Panc1 (cell line): ENCODE results near the gene ZNF516. TPM values are rescaled to one million over a fixed set of nuclear protein-coding genes. Genes with fewer than 3 reads are reported as not detected.
A peak's percentile ranks its signal among the peaks of the same experiment; 100 is the strongest.

Experiments used
- ATAC-seq: fragments of 200-7000 bp; cut with Tn5 transposase; 2 replicates; pipeline ENCODE4 v1.9.1; 2020; ENCODE audit warnings: mild to moderate bottlenecking, moderate library complexity
- BruUV-seq: library from RNA; stranded (reverse); fragments of 400-500 nt; replicated peaks from 2 replicates; lab custom pipeline; 2021; lab: Mats Ljungman, UMichigan
- CTCF ChIA-PET: fragments of 300-600 bp; sonication (Branson Sonifier 250); formaldehyde crosslinking; loops from one replicate; lab custom pipeline; 2022; ENCODE audit warnings: antibody characterized with exemption; lab: Charles Lee
- POLR2A ChIA-PET: fragments of 300-600 bp; sonication (Branson Sonifier 250); formaldehyde crosslinking; loops from one replicate; lab custom pipeline; 2022; ENCODE audit warnings: antibody characterized with exemption; lab: Charles Lee
- DNase-seq: peaks from one replicate; pipeline ENCODE4 v3.0.0-alpha.2; 2010; ENCODE audit warnings: low read depth, low spot score
- H3K27ac ChIP-seq: 2 replicates; pipeline ENCODE4 v1.5.1; 2011; ENCODE audit warnings: mild to moderate bottlenecking, low read length, inconsistent platforms
- H3K27me3 ChIP-seq: fragments of 200-500 bp; sonication (Bioruptor generic); 2 replicates; pipeline ENCODE4 v1.6.0; 2014; ENCODE audit warnings: low read length, inconsistent platforms; ENCODE audit not compliant: control insufficient read depth, insufficient read depth
- H3K36me3 ChIP-seq: fragments of 200-500 bp; sonication (Bioruptor generic); 2 replicates; pipeline ENCODE4 v1.5.1; 2014; ENCODE audit warnings: inconsistent platforms, mild to moderate bottlenecking, low read length, moderate library complexity; ENCODE audit not compliant: control insufficient read depth, insufficient read depth
- H3K4me1 ChIP-seq: 2 replicates; pipeline ENCODE4 v1.5.1; 2011; ENCODE audit warnings: inconsistent platforms, mild to moderate bottlenecking, low read length, moderate library complexity; ENCODE audit not compliant: control insufficient read depth, insufficient read depth
- H3K4me3 ChIP-seq, 2 experiments: 2 replicates each; pipeline ENCODE4 v1.5.1; 2011 to 2012; ENCODE audit warnings: low read depth in 2 of 2, low read length in 2 of 2, mild to moderate bottlenecking in 2 of 2, inconsistent platforms in 1 of 2, moderate library complexity in 1 of 2
- H3K9me3 ChIP-seq: fragments of 200-500 bp; sonication (Bioruptor generic); 2 replicates; pipeline ENCODE4 v1.5.1; 2014; ENCODE audit warnings: low read depth, mild to moderate bottlenecking, inconsistent platforms, low read length, moderate library complexity; ENCODE audit not compliant: control insufficient read depth, insufficient read depth
- POLR2AphosphoS5 ChIP-seq: IDR thresholded peaks from 2 replicates; pipeline ENCODE4 v1.6.1; 2012; ENCODE audit warnings: mild to moderate bottlenecking, low read depth, low read length, moderate library complexity
- SIN3A ChIP-seq: IDR thresholded peaks from 2 replicates; pipeline ENCODE4 v1.6.1; 2012; ENCODE audit warnings: low read depth, mild to moderate bottlenecking, low read length, moderate library complexity, borderline replicate concordance; ENCODE audit not compliant: insufficient read depth
- TCF7L2 ChIP-seq: IDR thresholded peaks from 2 replicates; pipeline ENCODE4 v1.6.1; 2011; ENCODE audit warnings: mild to moderate bottlenecking, low read depth, low read length, inconsistent platforms
- in situ Hi-C: cut with HindIII; loops from 2 replicates; pipeline ENCODE4 v1.10.0; 2016; ENCODE audit warnings: low sequenced_read_pairs, low pct_unique_long_range_greater_than_20kb
- intact Hi-C: fragments of 100-400 bp; cut with micrococcal nuclease; formaldehyde crosslinking; loops from one replicate; pipeline ENCODE4 v1.10.0; 2022; ENCODE audit not compliant: unreplicated experiment
- total RNA-seq: library from RNA; stranded (reverse); gene quantifications from one replicate; pipeline ENCODE4 v1.2.1, GENCODE V29; 2021; ENCODE audit not compliant: unreplicated experiment
- TF ChIP-seq, protein P1 (sequence below), 2 experiments: IDR thresholded peaks; 2 replicates each; pipeline ENCODE4 v1.6.1; 2011 to 2012; ENCODE audit warnings: low read depth in 2 of 2, control low read depth in 1 of 2, low read length in 1 of 2, mild to moderate bottlenecking in 1 of 2, moderate library complexity in 1 of 2; ENCODE audit not compliant: insufficient read depth in 1 of 2
- TF ChIP-seq, protein P2 (sequence below): fragments of 450-650 bp; IDR thresholded peaks from 2 replicates; pipeline ENCODE4 v1.5.1; 2017; ENCODE audit warnings: mild to moderate bottlenecking

ZNF516 gene
- total RNA-seq, 1 experiment from 2014 or later, result 28.6 TPM

GRCh38 chr18:76522122-76522503, 27.1 kb upstream of the ZNF516 start:
- intact Hi-C loops (no loop called here), in situ Hi-C loops (no loop called here)
- Histone ChIP-seq H3K27me3 (peaks cover 46% of the 10 kb centered on the region), H3K4me1 (no peaks in the 10 kb centered on the region; the same call in 1 of the 2 replicates), H3K27ac (no peak overlapping the region), H3K4me3 (no peak overlapping the region), H3K9me3 (no peaks in the 10 kb centered on the region), H3K36me3 (no peaks in the 10 kb centered on the region)
- ChIA-PET POLR2A (no interaction called here), CTCF (no interaction called here)
- DNase-seq (no peak), ATAC-seq (peak; percentile 55)
- BruUV-seq, result no TSS peak
- TF ChIP-seq, protein P1, sequence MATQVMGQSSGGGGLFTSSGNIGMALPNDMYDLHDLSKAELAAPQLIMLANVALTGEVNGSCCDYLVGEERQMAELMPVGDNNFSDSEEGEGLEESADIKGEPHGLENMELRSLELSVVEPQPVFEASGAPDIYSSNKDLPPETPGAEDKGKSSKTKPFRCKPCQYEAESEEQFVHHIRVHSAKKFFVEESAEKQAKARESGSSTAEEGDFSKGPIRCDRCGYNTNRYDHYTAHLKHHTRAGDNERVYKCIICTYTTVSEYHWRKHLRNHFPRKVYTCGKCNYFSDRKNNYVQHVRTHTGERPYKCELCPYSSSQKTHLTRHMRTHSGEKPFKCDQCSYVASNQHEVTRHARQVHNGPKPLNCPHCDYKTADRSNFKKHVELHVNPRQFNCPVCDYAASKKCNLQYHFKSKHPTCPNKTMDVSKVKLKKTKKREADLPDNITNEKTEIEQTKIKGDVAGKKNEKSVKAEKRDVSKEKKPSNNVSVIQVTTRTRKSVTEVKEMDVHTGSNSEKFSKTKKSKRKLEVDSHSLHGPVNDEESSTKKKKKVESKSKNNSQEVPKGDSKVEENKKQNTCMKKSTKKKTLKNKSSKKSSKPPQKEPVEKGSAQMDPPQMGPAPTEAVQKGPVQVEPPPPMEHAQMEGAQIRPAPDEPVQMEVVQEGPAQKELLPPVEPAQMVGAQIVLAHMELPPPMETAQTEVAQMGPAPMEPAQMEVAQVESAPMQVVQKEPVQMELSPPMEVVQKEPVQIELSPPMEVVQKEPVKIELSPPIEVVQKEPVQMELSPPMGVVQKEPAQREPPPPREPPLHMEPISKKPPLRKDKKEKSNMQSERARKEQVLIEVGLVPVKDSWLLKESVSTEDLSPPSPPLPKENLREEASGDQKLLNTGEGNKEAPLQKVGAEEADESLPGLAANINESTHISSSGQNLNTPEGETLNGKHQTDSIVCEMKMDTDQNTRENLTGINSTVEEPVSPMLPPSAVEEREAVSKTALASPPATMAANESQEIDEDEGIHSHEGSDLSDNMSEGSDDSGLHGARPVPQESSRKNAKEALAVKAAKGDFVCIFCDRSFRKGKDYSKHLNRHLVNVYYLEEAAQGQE (IDR thresholded peaks at IDR 0.05; ENCODE audit: insufficient read depth in 1 of 2, low read depth in 2 of 2, low read length in 1 of 2), result no peak
- TF ChIP-seq TCF7L2 (no peak), SIN3A (no peak), POLR2AphosphoS5 (no peak)
- TF ChIP-seq, protein P2, sequence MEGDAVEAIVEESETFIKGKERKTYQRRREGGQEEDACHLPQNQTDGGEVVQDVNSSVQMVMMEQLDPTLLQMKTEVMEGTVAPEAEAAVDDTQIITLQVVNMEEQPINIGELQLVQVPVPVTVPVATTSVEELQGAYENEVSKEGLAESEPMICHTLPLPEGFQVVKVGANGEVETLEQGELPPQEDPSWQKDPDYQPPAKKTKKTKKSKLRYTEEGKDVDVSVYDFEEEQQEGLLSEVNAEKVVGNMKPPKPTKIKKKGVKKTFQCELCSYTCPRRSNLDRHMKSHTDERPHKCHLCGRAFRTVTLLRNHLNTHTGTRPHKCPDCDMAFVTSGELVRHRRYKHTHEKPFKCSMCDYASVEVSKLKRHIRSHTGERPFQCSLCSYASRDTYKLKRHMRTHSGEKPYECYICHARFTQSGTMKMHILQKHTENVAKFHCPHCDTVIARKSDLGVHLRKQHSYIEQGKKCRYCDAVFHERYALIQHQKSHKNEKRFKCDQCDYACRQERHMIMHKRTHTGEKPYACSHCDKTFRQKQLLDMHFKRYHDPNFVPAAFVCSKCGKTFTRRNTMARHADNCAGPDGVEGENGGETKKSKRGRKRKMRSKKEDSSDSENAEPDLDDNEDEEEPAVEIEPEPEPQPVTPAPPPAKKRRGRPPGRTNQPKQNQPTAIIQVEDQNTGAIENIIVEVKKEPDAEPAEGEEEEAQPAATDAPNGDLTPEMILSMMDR, result no peak

DNA sequence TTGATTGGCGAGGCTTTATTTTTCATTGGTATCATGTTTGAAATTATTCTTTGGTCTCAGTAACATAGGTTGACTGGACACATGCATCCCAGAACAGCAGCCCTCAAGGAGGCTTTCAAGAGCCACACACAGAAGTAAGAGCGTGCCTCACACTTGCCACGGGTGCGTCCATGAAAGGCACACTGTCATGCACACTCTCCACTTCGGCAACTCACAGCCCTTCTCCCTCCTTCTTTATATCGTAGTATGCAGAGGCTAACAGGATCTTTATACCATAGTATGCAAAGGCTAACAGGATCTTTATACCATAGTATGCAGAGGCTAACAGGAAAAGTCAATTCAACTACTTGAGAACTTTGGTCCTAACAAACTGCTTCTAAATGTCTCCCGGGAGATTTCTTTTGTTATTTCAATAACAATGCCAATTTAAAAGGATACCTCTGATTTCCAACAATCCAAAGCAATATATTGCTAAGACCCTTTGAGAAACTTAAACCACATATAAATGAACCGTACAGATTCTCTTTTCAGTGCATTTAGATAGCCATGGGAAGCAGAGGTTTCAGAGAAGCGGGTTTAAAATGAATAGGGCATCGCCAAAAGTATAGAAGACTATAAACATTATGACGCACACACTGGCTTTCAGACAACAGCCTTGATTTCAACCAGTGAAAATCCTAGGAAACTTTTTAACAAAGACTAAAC, 26.5 kb upstream of the ZNF516 start:
- no peak for DNase-seq
- ChIA-PET POLR2A (no interaction called here), CTCF (no interaction called here)
- in situ Hi-C loops (no loop called here), intact Hi-C loops (no loop called here)
- peaks cover 45% of the 10 kb centered on the region for H3K27me3 ChIP-seq
- no peak for ATAC-seq
- H3K4me3 ChIP-seq, result no peak overlapping the region
- no peaks in the 10 kb centered on the region; the same call in 1 of the 2 replicates for H3K4me1 ChIP-seq
- BruUV-seq, result no TSS peak
- no peaks in the 10 kb centered on the region for H3K9me3 ChIP-seq
- no peaks in the 10 kb centered on the region for H3K36me3 ChIP-seq
- TF ChIP-seq TCF7L2 (no peak), SIN3A (no peak), POLR2AphosphoS5 (no peak)
- TF ChIP-seq, protein P1 (IDR thresholded peaks at IDR 0.05; ENCODE audit: insufficient read depth in 1 of 2, low read depth in 2 of 2, low read length in 1 of 2), result no peak
- TF ChIP-seq, protein P2, result no peak
- H3K27ac ChIP-seq, result no peak overlapping the region
